Progenitor cell of endocrine pancreas (in vitro differentiated cells): ENCODE data around the gene ROR2. TPM values are rescaled to one million over a fixed set of nuclear protein-coding genes. Genes with fewer than 3 reads are reported as not detected.

ENCODE experiments used
- DNase-seq: peaks from one replicate; pipeline ENCODE4 v3.0.0; 2021; ENCODE audit warnings: low spot score; ENCODE audit not compliant: unreplicated experiment
- H3K27ac Mint-ChIP-seq: 2 replicates; pipeline ENCODE4 v1.8.0; 2021; ENCODE audit warnings: mild to moderate bottlenecking, moderate library complexity, mixed read lengths
- H3K27me3 Mint-ChIP-seq: 2 replicates; pipeline ENCODE4 v1.8.0; 2021; ENCODE audit warnings: mixed read lengths
- H3K36me3 Mint-ChIP-seq: 2 replicates; pipeline ENCODE4 v1.8.0; 2022; ENCODE audit warnings: mixed read lengths; ENCODE audit not compliant: insufficient read depth
- H3K4me1 Mint-ChIP-seq: 2 replicates; pipeline ENCODE4 v1.8.0; 2021; ENCODE audit warnings: low read depth, mixed read lengths
- H3K4me3 Mint-ChIP-seq: 2 replicates; pipeline ENCODE4 v1.8.0; 2021; ENCODE audit warnings: low read depth, mild to moderate bottlenecking, moderate library complexity, mixed read lengths
- H3K9me3 Mint-ChIP-seq: 2 replicates; pipeline ENCODE4 v1.8.0; 2021; ENCODE audit warnings: low read depth, mixed read lengths
- CTCF ChIP-seq: fragments of 200-600 bp; sonication (generic); IDR thresholded peaks from one replicate; pipeline ENCODE4 v1.5.0; 2021; ENCODE audit warnings: antibody characterized with exemption, mild to moderate bottlenecking; ENCODE audit not compliant: unreplicated experiment
- total RNA-seq: library from RNA; stranded (reverse); gene quantifications from 2 replicates; pipeline ENCODE4 v1.2.1, GENCODE V29; 2021

ROR2 gene
- total RNA-seq, 1 donor from 2014 or later: 23.6 TPM

DNA sequence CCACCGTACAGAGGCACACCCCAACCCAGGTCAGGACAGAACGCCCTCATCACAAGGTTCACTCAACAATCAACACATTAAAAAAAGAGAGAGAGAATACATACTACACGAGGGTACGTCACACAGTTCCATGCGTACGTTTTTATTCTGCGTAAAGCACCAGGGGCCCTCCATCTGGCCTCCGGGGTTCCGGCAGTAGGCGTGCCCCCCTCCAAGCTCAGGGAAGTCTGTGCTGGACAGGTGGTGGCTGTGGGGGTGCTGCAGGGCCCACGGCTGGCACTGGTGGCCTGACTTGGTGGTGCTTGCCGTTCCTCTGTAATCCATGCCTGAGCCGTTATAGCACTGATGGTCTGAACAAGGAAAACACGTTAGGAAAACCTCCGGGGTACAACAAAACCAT is 219.2 kb downstream of the ROR2 start:
- no peak for DNase-seq
- no peaks in the 10 kb centered on the region for H3K27me3 Mint-ChIP-seq
- H3K9me3 Mint-ChIP-seq: no peaks in the 10 kb centered on the region
- peaks cover 2% of the 10 kb centered on the region for H3K4me1 Mint-ChIP-seq
- H3K27ac Mint-ChIP-seq: no peak overlapping the region
- no peak overlapping the region for H3K4me3 Mint-ChIP-seq
- no peak for TF ChIP-seq CTCF
- peaks cover 6% of the 10 kb centered on the region for H3K36me3 Mint-ChIP-seq

GRCh38 chr9:91729558-91729842 is 220.5 kb downstream of the ROR2 start:
- Mint-ChIP-seq H3K9me3 (no peaks in the 10 kb centered on the region), H3K27me3 (no peaks in the 10 kb centered on the region), H3K27ac (no peak overlapping the region), H3K4me1 (peaks cover 2% of the 10 kb centered on the region), H3K36me3 (peaks cover 6% of the 10 kb centered on the region), H3K4me3 (no peak overlapping the region)
- DNase-seq: no peak
- TF ChIP-seq CTCF: no peak

DNA sequence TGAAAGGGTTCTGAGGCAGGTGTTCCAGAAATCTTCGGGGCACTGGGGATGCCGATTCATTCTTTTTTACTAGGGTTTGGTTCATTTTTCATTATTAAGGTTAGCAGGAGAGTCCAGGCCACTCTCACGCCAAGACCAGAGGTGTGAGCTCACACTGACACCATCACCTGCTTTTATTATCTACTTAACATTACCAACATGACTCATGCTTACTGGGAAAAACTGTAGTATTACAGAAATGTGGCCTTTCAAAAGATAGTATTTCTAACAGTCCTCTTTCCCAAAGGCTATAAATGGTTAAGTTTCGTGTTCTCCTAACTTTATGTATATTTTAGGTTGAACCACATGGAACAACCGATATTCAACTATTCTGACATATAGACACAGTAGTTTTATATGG is 222.1 kb downstream of the ROR2 start:
- no peak overlapping the region for H3K27ac Mint-ChIP-seq
- peaks cover 6% of the 10 kb centered on the region for H3K36me3 Mint-ChIP-seq
- no peak for DNase-seq
- H3K9me3 Mint-ChIP-seq: no peaks in the 10 kb centered on the region
- H3K4me3 Mint-ChIP-seq: no peak overlapping the region
- no peaks in the 10 kb centered on the region for H3K27me3 Mint-ChIP-seq
- peaks cover 2% of the 10 kb centered on the region for H3K4me1 Mint-ChIP-seq
- no peak for TF ChIP-seq CTCF

DNA sequence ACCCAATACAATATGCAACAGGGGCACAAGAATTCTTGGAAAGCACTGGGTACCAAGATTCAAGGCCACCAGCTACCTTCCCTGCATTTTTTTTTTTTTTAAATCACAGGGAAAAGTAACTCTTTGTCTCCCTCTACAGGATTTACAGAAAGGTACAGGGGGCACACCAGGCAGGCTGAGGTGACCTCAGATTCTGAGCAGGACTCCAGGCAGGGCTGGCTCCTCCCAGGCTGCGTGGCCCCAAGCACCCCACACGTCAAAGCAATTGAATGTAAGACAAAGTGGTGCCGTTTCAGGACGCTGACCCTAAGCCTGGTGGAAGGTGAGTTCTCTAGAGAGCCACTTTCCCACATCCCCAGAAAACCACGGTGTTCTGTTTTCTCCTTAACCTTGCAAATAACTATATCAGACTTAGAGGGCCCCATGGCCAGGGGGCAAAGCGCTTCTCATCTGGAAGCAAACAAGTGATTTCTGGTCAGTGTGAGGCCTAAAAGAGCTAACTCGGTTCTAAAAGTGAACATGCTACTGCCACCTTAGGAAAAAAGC is 222.6 kb downstream of the ROR2 start:
- peak; percentile 82 for TF ChIP-seq CTCF
- peak; percentile 22 for DNase-seq
- Mint-ChIP-seq H3K27me3 (no peaks in the 10 kb centered on the region), H3K4me1 (peaks cover 2% of the 10 kb centered on the region), H3K36me3 (peaks cover 7% of the 10 kb centered on the region), H3K4me3 (no peak overlapping the region), H3K27ac (no peak overlapping the region), H3K9me3 (no peaks in the 10 kb centered on the region)

DNA sequence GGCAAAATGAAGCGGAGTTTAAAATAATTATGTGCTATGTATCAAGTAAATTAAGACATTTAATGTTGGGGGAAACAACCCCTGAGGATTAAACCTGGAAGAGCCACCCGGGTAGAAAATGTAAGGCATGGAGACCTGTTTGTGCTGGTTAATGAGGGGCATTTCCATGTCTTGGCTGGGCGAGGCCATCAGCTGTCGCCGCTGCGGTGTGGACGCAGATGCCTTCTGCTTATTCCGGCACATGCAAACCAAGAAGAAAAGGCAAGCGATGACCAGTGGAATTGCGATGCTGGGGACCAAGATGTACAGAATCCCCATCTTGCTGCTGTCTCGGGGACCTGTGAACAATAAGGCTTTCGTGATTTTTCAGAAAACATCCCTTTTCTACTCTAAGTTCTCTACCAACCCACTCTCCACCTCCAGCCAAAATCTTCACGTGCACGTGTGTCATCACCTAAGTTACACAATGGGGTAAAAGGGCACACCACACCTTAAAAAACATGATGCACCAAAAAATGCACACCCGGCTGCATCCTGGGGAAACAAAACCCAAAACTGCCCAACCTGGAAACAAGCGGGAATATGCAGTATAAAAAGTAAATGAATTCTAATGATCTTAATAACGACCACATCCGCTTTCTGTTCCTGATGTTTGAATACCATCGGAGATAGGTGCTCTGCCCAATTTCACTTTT is 223.5 kb downstream of the ROR2 start:
- H3K27me3 Mint-ChIP-seq: no peaks in the 10 kb centered on the region
- no peak for TF ChIP-seq CTCF

More for the DNA sequence above, 223.5 kb downstream of the ROR2 start:
- no peak overlapping the region for H3K4me3 Mint-ChIP-seq
- no peaks in the 10 kb centered on the region for H3K9me3 Mint-ChIP-seq
- peaks cover 7% of the 10 kb centered on the region for H3K36me3 Mint-ChIP-seq
- DNase-seq: no peak
- H3K4me1 Mint-ChIP-seq: peaks cover 2% of the 10 kb centered on the region
- no peak overlapping the region for H3K27ac Mint-ChIP-seq
